Measurements from ENCODE around the gene DTWD1. TPM values are rescaled to one million over a fixed set of nuclear protein-coding genes. Genes with fewer than 3 reads are reported as not detected.

DTWD1 gene
- polyA plus RNA-seq, 1 of the 3 experiments (the other 2 are of a cell fraction) = 13.9 TPM

DNA sequence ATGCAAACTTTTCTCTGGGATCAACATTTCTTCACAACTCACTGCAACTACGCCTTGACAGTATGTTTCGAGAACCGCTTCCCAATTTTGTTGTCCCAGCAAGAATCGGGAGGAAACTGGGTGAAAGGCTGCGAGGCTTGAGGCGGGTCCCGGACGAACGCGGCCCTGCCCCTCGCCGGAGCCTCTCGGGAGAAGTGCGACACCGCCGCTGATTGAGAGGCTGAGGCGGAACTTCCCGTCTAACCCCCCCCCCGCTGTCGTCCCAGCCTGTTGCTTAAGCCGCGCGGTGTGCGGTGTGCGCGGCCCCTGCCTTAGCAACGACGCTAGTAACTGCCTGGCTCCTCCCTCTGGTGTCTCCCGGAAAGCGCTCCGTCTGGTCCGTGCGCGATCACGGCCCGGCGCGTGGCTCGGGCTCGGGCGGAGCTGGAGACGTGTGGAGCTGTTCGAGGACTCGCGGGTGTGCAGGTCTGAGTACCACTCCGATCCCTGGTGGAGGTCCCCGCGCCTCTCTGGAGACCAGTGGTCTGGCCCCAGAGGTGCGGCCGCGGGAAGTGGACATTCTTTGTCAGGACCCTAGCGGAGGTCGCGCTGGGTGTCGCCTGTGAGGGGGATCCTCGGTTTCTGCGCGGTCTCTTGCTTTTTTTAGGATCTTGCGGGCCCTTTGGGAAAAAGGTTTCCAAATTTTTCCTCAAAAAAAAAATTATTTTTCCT is at the start of gene DTWD1, which contains the start of gene FAM227B (continued):
- TF ChIP-seq RFX5 (IDR thresholded peaks at IDR 0.05; ENCODE audit: low read length) = peak; percentile 71; the same call in 1 of the 2 replicates
- TF ChIP-seq, protein P1, sequence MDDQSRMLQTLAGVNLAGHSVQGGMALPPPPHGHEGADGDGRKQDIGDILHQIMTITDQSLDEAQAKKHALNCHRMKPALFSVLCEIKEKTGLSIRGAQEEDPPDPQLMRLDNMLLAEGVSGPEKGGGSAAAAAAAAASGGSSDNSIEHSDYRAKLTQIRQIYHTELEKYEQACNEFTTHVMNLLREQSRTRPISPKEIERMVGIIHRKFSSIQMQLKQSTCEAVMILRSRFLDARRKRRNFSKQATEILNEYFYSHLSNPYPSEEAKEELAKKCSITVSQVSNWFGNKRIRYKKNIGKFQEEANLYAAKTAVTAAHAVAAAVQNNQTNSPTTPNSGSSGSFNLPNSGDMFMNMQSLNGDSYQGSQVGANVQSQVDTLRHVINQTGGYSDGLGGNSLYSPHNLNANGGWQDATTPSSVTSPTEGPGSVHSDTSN (IDR thresholded peaks at IDR 0.05) = peak; percentile 77
- TF ChIP-seq TAF1 (IDR thresholded peaks at IDR 0.05; ENCODE audit: borderline replicate concordance, low read depth, low read length) = peak; percentile 95
- TF ChIP-seq, protein P2, sequence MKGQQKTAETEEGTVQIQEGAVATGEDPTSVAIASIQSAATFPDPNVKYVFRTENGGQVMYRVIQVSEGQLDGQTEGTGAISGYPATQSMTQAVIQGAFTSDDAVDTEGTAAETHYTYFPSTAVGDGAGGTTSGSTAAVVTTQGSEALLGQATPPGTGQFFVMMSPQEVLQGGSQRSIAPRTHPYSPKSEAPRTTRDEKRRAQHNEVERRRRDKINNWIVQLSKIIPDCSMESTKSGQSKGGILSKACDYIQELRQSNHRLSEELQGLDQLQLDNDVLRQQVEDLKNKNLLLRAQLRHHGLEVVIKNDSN (IDR thresholded peaks at IDR 0.05; ENCODE audit: borderline replicate concordance, low read depth) = peak; percentile 54; the same call in 1 of the 2 replicates
- TF ChIP-seq JUND (IDR thresholded peaks at IDR 0.05) = no peak; the same call in 1 of the 2 replicates
- TF ChIP-seq RAD21 (IDR thresholded peaks at IDR 0.05; ENCODE audit: low read length) = peak; percentile 28
- peak; percentile 34; the same call in 1 of the 2 replicates for TF ChIP-seq FOSL2 (IDR thresholded peaks at IDR 0.05; ENCODE audit: borderline replicate concordance, low read depth)
- TF ChIP-seq, protein P3, sequence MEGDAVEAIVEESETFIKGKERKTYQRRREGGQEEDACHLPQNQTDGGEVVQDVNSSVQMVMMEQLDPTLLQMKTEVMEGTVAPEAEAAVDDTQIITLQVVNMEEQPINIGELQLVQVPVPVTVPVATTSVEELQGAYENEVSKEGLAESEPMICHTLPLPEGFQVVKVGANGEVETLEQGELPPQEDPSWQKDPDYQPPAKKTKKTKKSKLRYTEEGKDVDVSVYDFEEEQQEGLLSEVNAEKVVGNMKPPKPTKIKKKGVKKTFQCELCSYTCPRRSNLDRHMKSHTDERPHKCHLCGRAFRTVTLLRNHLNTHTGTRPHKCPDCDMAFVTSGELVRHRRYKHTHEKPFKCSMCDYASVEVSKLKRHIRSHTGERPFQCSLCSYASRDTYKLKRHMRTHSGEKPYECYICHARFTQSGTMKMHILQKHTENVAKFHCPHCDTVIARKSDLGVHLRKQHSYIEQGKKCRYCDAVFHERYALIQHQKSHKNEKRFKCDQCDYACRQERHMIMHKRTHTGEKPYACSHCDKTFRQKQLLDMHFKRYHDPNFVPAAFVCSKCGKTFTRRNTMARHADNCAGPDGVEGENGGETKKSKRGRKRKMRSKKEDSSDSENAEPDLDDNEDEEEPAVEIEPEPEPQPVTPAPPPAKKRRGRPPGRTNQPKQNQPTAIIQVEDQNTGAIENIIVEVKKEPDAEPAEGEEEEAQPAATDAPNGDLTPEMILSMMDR (IDR thresholded peaks at IDR 0.05) = no peak; the same call in 1 of the 2 replicates
- TF ChIP-seq RXRA (IDR thresholded peaks at IDR 0.05; ENCODE audit: borderline replicate concordance, low read depth) = no peak
- TF ChIP-seq EZH2phosphoT487 (IDR thresholded peaks at IDR 0.05; ENCODE audit: borderline replicate concordance, low read depth) = no peak

DNA sequence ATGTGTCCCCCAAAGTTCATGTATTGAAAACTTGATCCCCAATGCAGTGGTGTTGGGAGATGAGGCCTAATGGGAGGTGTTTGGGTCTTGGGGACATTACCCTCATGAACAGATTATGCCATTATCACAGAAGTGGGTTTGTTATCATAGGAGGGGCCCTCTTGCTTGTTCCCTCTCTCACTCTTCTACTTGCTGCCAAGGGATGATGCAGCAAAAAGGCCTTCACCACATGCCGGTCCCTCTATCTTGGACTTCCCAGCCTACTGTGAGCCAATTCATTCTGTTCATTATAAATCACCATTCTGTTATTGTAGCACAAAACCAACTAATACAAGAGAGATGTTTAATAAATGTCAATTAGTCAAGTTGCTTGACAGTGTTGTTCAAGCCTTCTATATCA is 47.4 kb upstream of the DTWD1 start:
- Histone ChIP-seq H3K4me2 (no peak overlapping the region), H4K20me1 (ENCODE audit: insufficient read depth) (no peaks in the 10 kb centered on the region), H3K4me3 (ENCODE audit: low read depth in 2 of 2, low read length in 1 of 2) (no peak overlapping the region), H3F3A (replicated peaks; ENCODE audit: insufficient read depth) (no peaks in the 10 kb centered on the region), H3K9me3 (no peaks in the 10 kb centered on the region), H3K9me2 (no peaks in the 10 kb centered on the region), H2AFZ (ENCODE audit: low read depth) (no peak overlapping the region), H3K27me3 (ENCODE audit: insufficient read depth) (no peaks in the 10 kb centered on the region), H3K36me3 (replicated peaks in 1 of 2; ENCODE audit: control insufficient read depth in 1 of 2, insufficient read depth in 2 of 2, low read length in 1 of 2) (peaks cover 0 to 2% of the 10 kb centered on the region in 2 experiments), H3K9ac (no peak overlapping the region), H3K27ac (ENCODE audit: low read depth in 2 of 2, low read length in 1 of 2) (no peak overlapping the region), H3K4me1 (ENCODE audit: control insufficient read depth in 1 of 2, insufficient read depth in 2 of 2, low read depth in 1 of 2, low read length in 1 of 2) (no peaks in the 10 kb centered on the region), H3K79me2 (ENCODE audit: insufficient read depth) (no peaks in the 10 kb centered on the region)
- no peak for DNase-seq
- WGBS (ENCODE audit: low lambda C conversion rate) = 100% methylated on average over 1 of the region's 1 CpG
- CTCF ChIA-PET = no interaction called here
- POLR2A ChIA-PET = no interaction called here
- TF ChIP-seq FOXM1 (IDR thresholded peaks at IDR 0.05; ENCODE audit: low read depth) (no peak), SMC3 (IDR thresholded peaks at IDR 0.05; ENCODE audit: low read depth, low read length) (no peak), NRF1 (IDR thresholded peaks at IDR 0.05; ENCODE audit: low read depth, low read length) (no peak), GABPA (IDR thresholded peaks at IDR 0.05; ENCODE audit: low read depth) (no peak), MXI1 (IDR thresholded peaks at IDR 0.05; ENCODE audit: low read depth, low read length) (no peak), RAD21 (IDR thresholded peaks at IDR 0.05; ENCODE audit: low read length) (no peak), JUND (IDR thresholded peaks at IDR 0.05) (no peak), POLR2AphosphoS5 (IDR thresholded peaks at IDR 0.05; ENCODE audit: low read depth, low read length) (no peak), RFX5 (IDR thresholded peaks at IDR 0.05; ENCODE audit: low read length) (no peak), YY1 (IDR thresholded peaks at IDR 0.05; ENCODE audit: low read depth) (no peak), GATA2 (CRISPR knock-in tag; IDR thresholded peaks at IDR 0.05) (no peak), EZH2phosphoT487 (IDR thresholded peaks at IDR 0.05; ENCODE audit: borderline replicate concordance, low read depth) (no peak)
- TF ChIP-seq, protein P4, sequence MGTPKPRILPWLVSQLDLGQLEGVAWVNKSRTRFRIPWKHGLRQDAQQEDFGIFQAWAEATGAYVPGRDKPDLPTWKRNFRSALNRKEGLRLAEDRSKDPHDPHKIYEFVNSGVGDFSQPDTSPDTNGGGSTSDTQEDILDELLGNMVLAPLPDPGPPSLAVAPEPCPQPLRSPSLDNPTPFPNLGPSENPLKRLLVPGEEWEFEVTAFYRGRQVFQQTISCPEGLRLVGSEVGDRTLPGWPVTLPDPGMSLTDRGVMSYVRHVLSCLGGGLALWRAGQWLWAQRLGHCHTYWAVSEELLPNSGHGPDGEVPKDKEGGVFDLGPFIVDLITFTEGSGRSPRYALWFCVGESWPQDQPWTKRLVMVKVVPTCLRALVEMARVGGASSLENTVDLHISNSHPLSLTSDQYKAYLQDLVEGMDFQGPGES (IDR thresholded peaks at IDR 0.05; ENCODE audit: low read depth, low read length) = no peak
- TF ChIP-seq, protein P2 (IDR thresholded peaks at IDR 0.05; ENCODE audit: borderline replicate concordance, low read depth) = no peak
- TF ChIP-seq, protein P5, sequence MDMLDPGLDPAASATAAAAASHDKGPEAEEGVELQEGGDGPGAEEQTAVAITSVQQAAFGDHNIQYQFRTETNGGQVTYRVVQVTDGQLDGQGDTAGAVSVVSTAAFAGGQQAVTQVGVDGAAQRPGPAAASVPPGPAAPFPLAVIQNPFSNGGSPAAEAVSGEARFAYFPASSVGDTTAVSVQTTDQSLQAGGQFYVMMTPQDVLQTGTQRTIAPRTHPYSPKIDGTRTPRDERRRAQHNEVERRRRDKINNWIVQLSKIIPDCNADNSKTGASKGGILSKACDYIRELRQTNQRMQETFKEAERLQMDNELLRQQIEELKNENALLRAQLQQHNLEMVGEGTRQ (IDR thresholded peaks at IDR 0.05; ENCODE audit: borderline replicate concordance, low read depth, low read length) = no peak
- TF ChIP-seq, protein P6, sequence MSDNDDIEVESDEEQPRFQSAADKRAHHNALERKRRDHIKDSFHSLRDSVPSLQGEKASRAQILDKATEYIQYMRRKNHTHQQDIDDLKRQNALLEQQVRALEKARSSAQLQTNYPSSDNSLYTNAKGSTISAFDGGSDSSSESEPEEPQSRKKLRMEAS (IDR thresholded peaks at IDR 0.05; ENCODE audit: low read depth) = no peak

Measured in SK-N-SH (cell line).